Spleen (tissue), 11 donors: ENCODE results near the gene POLR2I. TPM values are rescaled to one million over a fixed set of nuclear protein-coding genes. Genes with fewer than 3 reads are reported as not detected.

ENCODE experiments used
- DNase-seq: peaks from one replicate; pipeline ENCODE4 v3.0.0-alpha.2; 2020
- H3K27ac ChIP-seq, 8 donors: fragments of 200-600 bp; sonication (generic) in 7 of 8; 1 replicate in 4 of 8; 2 replicates in 4 of 8; pipeline versions ENCODE4 v1.5.0 to v1.8.0; 2016 to 2021; ENCODE audit warnings: inconsistent platforms in 4 of 8, mild to moderate bottlenecking in 4 of 8, moderate library complexity in 1 of 8
- H3K27me3 ChIP-seq, 7 donors: fragments of 200-600 bp; sonication (generic) in 6 of 7; replicated peaks in 1 of 7; 1 replicate in 4 of 7; 2 replicates in 3 of 7; pipeline versions ENCODE4 v1.5.0 to v1.8.0; 2016 to 2021; ENCODE audit warnings: inconsistent platforms in 3 of 7, mild to moderate bottlenecking in 1 of 7
- H3K36me3 ChIP-seq, 6 donors: fragments of 200-600 bp; sonication (generic) in 5 of 6; 1 replicate in 4 of 6; 2 replicates in 2 of 6; pipeline versions ENCODE4 v1.5.0 to v1.8.0; 2016 to 2021; ENCODE audit warnings: inconsistent platforms in 2 of 6
- H3K4me1 ChIP-seq, 6 donors: fragments of 200-600 bp; sonication (generic) in 5 of 6; 1 replicate in 3 of 6; 2 replicates in 3 of 6; pipeline versions ENCODE4 v1.5.0 to v1.8.0; 2016 to 2021; ENCODE audit warnings: inconsistent platforms in 3 of 6
- H3K4me3 ChIP-seq, 8 donors: fragments of 200-600 bp; sonication (generic) in 7 of 8; 1 replicate in 4 of 8; 2 replicates in 4 of 8; pipeline versions ENCODE4 v1.5.0 to v1.8.0; 2016 to 2021; ENCODE audit warnings: inconsistent platforms in 4 of 8, mild to moderate bottlenecking in 4 of 8, moderate library complexity in 2 of 8
- H3K9me3 ChIP-seq, 8 donors: fragments of 200-600 bp; sonication (generic) in 7 of 8; 1 replicate in 4 of 8; 2 replicates in 4 of 8; pipeline versions ENCODE4 v1.5.0 to v1.8.0; 2016 to 2021; ENCODE audit warnings: inconsistent platforms in 4 of 8
- POLR2A ChIP-seq, 3 donors: fragments of 450-650 bp; IDR thresholded peaks; one replicate each; pipeline ENCODE4 v1.5.1; 2017; ENCODE audit warnings: antibody characterized with exemption in 3 of 3, mild to moderate bottlenecking in 1 of 3
- POLR2AphosphoS5 ChIP-seq, 3 donors: sonication (generic); formaldehyde crosslinking; IDR thresholded peaks; one replicate each; pipeline ENCODE4 v1.5.1; 2017; ENCODE audit warnings: antibody characterized with exemption in 3 of 3
- WGBS, 5 donors: extraction: QIAGEN DNeasy Blood & Tissue Kit in 3 of 5; methylation state at CpG; one replicate each; pipeline versions ENCODE4 v1.1.5 to v1.1.7; 2013 to 2018; 5-methylcytosine and 5-hydroxymethylcytosine counted together
- intact Hi-C: fragments of 100-400 bp; cut with DNase I; formaldehyde crosslinking; loops from one replicate; pipeline ENCODE4 v1.15.0; 2023; ENCODE audit warnings: low total_unique reads
- polyA plus RNA-seq, 3 donors: library from polyadenylated mRNA; stranded (reverse); fragments of 200-250 nt; gene quantifications; one replicate each; pipeline ENCODE4 v1.2.1, GENCODE V29; 2013
- total RNA-seq, 7 donors: library from RNA; depleted of rRNA in 3 of 7; stranded (reverse); fragments of >200 nt in 3 of 7; fragmentation: NEBNext Ultra II Directional in 4 of 7; extraction: Animal tissue kit (Norgen Biotek cat#: 25700) in 4 of 7; gene quantifications; one replicate each; pipeline versions ENCODE4 v1.1.0 to v1.2.1, GENCODE V29; 2016 to 2021
- TF ChIP-seq, protein P1 (sequence below), 11 experiments: fragments of 200-600 bp in 7 of 11; fragments of 450-650 bp in 4 of 11; sonication (generic) in 4 of 11; IDR thresholded peaks in 8 of 11; conservative IDR thresholded peaks in 3 of 11; 1 replicate in 7 of 11; 2 replicates in 4 of 11; pipeline versions ENCODE4 v1.4.0 to v1.8.0; 2016 to 2021; ENCODE audit warnings: antibody characterized with exemption in 11 of 11, inconsistent platforms in 4 of 11, mild to moderate bottlenecking in 1 of 11
- donor health status: healthy with polysubstance abuse.
- donor health status: DM: no; HTN: no; CAD: no; lungs with moderate emphysema.
- donor health status: DM: no; HTN: no; CAD: no.
- donor health status: Bipolar disorder and iron deficiency.
- donor health status: healthy.
- donor health status: DM: no; HTN: no; CAD: no.
- donor health status: DM: yes; HTN: yes; CAD: no.

Gene POLR2I
- total and polyA plus RNA-seq, 10 donors = 23.1 to 60.3 (median 38.3) TPM

DNA sequence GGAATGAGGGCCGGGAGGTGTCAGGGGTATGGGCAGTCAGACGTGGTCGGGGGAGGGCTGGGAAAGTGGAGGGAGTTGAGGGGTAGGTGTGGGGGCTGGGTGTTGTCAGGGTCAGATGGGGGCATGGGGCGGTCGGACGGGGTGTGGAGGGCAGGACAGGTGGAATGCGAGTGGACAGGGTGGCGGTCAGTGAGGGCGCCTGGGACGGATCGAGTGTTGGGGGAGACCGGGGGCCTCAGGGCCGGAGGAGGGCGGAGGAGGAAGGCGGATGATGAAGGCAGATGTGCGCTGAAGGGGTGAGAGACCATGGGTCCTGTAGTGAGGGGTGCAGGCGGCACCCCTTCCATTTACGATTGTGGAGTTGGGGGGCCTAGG, 6.3 kb upstream of the POLR2I start:
- Histone ChIP-seq H3K27me3 (no peaks in the 10 kb centered on the region), H3K27ac (no peak overlapping the region), H3K9me3 (no peaks in the 10 kb centered on the region), H3K36me3 (peaks cover 0 to 97% (median 69%) of the 10 kb centered on the region in 6 donors), H3K4me3 (no peak overlapping the region), H3K4me1 (peaks cover 5 to 29% (median 18%) of the 10 kb centered on the region in 6 donors)
- intact Hi-C loops = no loop called here
- TF ChIP-seq POLR2AphosphoS5 (IDR thresholded peaks at IDR 0.05) (no peak), POLR2A (IDR thresholded peaks at IDR 0.05) (no peak)
- TF ChIP-seq, protein P1, sequence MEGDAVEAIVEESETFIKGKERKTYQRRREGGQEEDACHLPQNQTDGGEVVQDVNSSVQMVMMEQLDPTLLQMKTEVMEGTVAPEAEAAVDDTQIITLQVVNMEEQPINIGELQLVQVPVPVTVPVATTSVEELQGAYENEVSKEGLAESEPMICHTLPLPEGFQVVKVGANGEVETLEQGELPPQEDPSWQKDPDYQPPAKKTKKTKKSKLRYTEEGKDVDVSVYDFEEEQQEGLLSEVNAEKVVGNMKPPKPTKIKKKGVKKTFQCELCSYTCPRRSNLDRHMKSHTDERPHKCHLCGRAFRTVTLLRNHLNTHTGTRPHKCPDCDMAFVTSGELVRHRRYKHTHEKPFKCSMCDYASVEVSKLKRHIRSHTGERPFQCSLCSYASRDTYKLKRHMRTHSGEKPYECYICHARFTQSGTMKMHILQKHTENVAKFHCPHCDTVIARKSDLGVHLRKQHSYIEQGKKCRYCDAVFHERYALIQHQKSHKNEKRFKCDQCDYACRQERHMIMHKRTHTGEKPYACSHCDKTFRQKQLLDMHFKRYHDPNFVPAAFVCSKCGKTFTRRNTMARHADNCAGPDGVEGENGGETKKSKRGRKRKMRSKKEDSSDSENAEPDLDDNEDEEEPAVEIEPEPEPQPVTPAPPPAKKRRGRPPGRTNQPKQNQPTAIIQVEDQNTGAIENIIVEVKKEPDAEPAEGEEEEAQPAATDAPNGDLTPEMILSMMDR (IDR thresholded peaks at IDR 0.05 in 8 of 11, conservative IDR thresholded peaks at IDR 0.05 in 3 of 11) = no peak
- DNase-seq = no peak
- 91 to 97% (median 96%) methylated on average over 15 to 18 of the region's 18 CpGs for WGBS, 5 donors

DNA sequence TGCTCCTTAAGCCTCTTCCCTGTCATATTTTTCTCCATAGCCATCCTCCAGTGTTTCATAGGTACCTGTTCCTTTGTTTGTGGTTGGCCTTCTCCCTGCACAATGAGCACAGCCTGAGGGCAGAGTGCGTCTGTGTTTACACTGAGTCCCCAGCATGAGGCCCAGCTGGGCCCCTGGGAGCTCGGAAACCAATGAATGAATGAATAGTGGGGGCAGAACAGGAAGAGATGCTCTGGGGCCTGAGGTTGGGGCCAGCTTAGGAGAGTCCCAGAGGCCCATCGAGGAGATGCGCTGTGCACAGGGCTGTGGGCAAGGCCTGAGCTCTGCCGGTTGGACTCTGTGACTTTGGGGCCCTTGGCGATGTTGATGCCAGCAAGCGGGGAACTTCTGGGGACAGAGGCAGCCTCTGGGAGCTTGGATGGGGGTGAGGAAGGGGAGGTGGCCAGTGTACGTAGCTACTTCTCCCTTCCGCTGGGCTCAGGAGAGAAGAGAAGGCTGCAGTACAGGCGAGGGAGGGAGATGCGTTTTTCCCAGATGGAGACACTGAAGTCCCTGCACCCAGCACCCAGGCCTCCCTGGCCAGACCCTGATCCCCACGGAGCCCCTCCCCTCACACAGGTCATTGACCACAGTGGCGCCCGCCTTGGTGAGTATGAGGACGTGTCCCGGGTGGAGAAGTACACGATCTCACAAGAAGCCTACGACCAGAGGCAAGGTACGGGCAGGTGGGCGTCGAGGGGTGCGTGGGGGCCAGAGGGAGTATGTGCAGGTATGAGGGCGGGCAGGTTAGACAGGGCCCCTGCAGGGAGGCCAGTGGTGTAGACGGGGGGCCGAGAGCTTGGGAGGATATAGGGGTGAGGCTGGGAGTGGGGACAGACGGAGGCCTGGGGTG, 5.7 kb upstream of the POLR2I start:
- Histone ChIP-seq H3K9me3 (no peaks in the 10 kb centered on the region), H3K27me3 (no peaks in the 10 kb centered on the region), H3K36me3 (peaks cover 0 to 91% (median 63%) of the 10 kb centered on the region in 6 donors), H3K27ac (no peak overlapping the region), H3K4me1 (peaks cover 6 to 34% (median 21%) of the 10 kb centered on the region in 6 donors), H3K4me3 (no peak overlapping the region)
- no peak for DNase-seq
- intact Hi-C loops = no loop called here
- 92 to 94% (median 93%) methylated on average over 26 of the region's 26 CpGs for WGBS, 5 donors
- peak in 1 of 3 donors; percentile 19 for TF ChIP-seq POLR2AphosphoS5 (IDR thresholded peaks at IDR 0.05)
- TF ChIP-seq POLR2A (IDR thresholded peaks at IDR 0.05) = no peak

DNA sequence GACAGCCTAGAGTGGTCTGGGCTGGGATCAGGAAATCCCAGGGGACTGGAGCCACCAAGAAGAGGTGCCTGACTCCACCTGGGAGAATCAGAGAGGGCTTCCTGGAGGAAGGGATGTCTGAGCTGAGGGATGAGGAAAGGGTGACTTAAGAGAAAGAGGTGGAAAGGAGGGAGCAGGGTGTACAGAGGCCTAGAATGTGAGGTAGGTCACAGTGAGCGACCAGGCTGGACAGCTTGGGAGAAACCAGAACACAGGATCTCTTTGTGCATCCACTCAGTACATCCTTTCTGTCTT, 1.6 kb upstream of the POLR2I start:
- DNase-seq = no peak
- H3K27ac ChIP-seq = peak overlapping the region in 7 of 8 donors; percentile 87 to 96 (median 93)
- intact Hi-C loops = loop anchor here (10.0 kb wide), 1 partner anchor 61 kb away; the partner anchor contains the start of genes THAP8 and WDR62
- TF ChIP-seq POLR2A (IDR thresholded peaks at IDR 0.05) = no peak
- TF ChIP-seq, protein P1 (IDR thresholded peaks at IDR 0.05 in 8 of 11, conservative IDR thresholded peaks at IDR 0.05 in 3 of 11) = no peak
- TF ChIP-seq POLR2AphosphoS5 (IDR thresholded peaks at IDR 0.05) = no peak
- peaks cover 0 to 75% (median 43%) of the 10 kb centered on the region in 6 donors for H3K36me3 ChIP-seq
- peak overlapping the region in 7 of 8 donors; percentile 71 to 96 (median 82) for H3K4me3 ChIP-seq
- no peaks in the 10 kb centered on the region for H3K27me3 ChIP-seq
- peaks cover 15 to 57% (median 35%) of the 10 kb centered on the region in 6 donors for H3K4me1 ChIP-seq
- no peaks in the 10 kb centered on the region for H3K9me3 ChIP-seq
- WGBS, 5 donors = 83 to 100% (median 94%) methylated on average over 1 of the region's 1 CpG

DNA sequence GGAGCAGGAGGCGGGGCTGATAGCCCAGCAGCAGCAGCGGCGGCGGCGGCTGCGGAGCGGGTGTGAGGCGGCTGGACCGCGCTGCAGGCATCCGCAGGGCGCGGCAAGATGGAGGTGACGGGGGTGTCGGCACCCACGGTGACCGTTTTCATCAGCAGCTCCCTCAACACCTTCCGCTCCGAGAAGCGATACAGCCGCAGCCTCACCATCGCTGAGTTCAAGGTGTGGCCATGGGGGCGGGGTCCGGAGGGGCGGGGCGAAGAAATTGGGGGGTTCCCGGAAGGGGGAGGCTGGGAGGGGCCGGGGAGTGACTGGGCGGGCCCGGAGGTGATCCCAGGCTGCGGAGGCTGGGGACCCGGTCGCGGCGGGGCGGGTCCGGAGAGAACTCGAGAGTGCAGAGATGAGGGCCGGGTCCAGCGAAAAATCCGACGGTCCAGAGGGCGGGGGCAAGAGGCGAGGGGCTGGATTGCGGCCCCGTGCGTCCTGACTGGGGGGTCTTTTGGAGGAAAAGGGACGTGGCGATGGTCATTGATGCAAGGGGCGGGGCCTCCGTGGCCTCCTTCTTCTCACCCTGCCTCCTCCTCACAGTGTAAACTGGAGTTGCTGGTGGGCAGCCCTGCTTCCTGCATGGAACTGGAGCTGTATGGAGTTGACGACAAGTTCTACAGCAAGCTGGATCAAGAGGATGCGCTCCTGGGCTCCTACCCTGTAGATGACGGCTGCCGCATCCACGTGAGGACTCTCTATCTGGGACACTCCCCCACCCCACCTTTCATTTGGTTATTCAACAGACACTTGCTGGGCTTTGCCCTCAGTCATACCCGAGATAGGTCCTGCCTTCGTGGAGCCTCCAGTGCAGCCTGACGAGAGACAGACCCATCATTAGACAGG, 1.0 kb upstream of the POLR2I start, which contains the start of gene TBCB:
Gene TBCB (plus strand): TSS at position 16 of the 891 bp plus-strand sequence. CDS start 93 bp downstream, at position 109.
- no peaks in the 10 kb centered on the region for H3K27me3 ChIP-seq
- H3K4me3 ChIP-seq = peak within 1 kb of the TSS; percentile 55 to 96 (median 80)
- peak; percentile 86 to 89 (median 88) for TF ChIP-seq POLR2AphosphoS5 (IDR thresholded peaks at IDR 0.05)
- peak in 1 of 3 donors; percentile 53 for TF ChIP-seq POLR2A (IDR thresholded peaks at IDR 0.05)
- TF ChIP-seq, protein P1 (IDR thresholded peaks at IDR 0.05 in 8 of 11, conservative IDR thresholded peaks at IDR 0.05 in 3 of 11) = peak in 1 of 11 experiments; percentile 4
- H3K4me1 ChIP-seq = peaks cover 15 to 57% (median 35%) of the 10 kb centered on the region in 6 donors
- WGBS, 5 donors = 6 to 12% (median 6%) methylated on average over 37 to 59 of the region's 59 CpGs
- H3K36me3 ChIP-seq = peaks cover 0 to 75% (median 45%) of the 10 kb centered on the region in 6 donors
- peak; percentile 96 for DNase-seq
- intact Hi-C loops = loop anchor here (10.0 kb wide), 1 partner anchor 61 kb away; the partner anchor contains the start of genes THAP8 and WDR62
- no peaks in the 10 kb centered on the region for H3K9me3 ChIP-seq
- peak within 1 kb of the TSS; percentile 64 to 96 (median 92) for H3K27ac ChIP-seq
